ENCODE results near the gene PPAN. TPM values are rescaled to one million over a fixed set of nuclear protein-coding genes. Genes with fewer than 3 reads are reported as not detected.
A peak's percentile ranks its signal among the peaks of the same experiment; 100 is the strongest.

PPAN gene
- polyA plus RNA-seq, 3 donors = 7.2 to 26.2 (median 7.6) TPM

DNA sequence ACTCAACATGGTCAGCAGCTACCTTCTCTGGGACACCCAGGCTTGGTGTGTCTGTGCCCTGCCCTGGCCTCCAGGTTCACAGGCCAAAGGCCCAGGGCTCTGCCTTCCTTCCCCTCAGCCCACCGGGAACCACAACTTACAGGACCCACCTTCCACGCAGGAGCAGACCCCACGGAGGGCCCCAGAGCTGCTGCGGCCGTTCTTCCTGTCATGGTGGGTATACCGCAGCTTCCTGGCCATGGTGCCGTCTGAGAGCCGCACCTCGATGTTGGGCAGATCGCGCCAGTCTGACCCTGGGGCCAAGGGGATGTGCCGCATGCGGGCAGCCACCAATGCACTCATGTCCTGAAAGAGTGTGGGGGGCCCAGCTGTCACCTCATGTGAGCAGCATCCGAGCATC, 30.8 kb downstream of the PPAN start:
- DNase-seq = no peak
- Mint-ChIP-seq H3K27ac (peak overlapping the region in 1 of 7 donors; percentile 28), H3K4me1 (peaks cover 2% of the 10 kb centered on the region), H3K4me3 (no peak overlapping the region), H3K27me3 (ENCODE audit: low read depth in 3 of 3) (no peaks in the 10 kb centered on the region), H3K36me3 (peaks cover 63 to 94% of the 10 kb centered on the region in 2 donors), H3K9me3 (no peaks in the 10 kb centered on the region)
- peaks cover 0 to 3% of the 10 kb centered on the region in 2 donors for H3K4me1 ChIP-seq (ENCODE audit: control insufficient read depth in 1 of 2, insufficient read depth in 2 of 2, low read length in 2 of 2)
- no peaks in the 10 kb centered on the region for H3K79me2 ChIP-seq (ENCODE audit: insufficient read depth, low read length)
- H3K9me3 ChIP-seq (replicated peaks in 1 of 2; ENCODE audit: control insufficient read depth in 1 of 2, insufficient read depth in 1 of 2, low read length in 2 of 2) = no peaks in the 10 kb centered on the region
- WGBS (ENCODE audit: insufficient coverage) = 95% methylated on average over 13 of the region's 14 CpGs
- H3K4me2 ChIP-seq (replicated peaks; ENCODE audit: extremely low read depth, low read length, poor library complexity, severe bottlenecking) = no peak overlapping the region
- no peaks in the 10 kb centered on the region for H4K20me1 ChIP-seq (ENCODE audit: insufficient read depth, low read length)
- H3K4me3 ChIP-seq (replicated peaks in 1 of 3; ENCODE audit: low read depth in 2 of 3, low read length in 3 of 3) = no peak overlapping the region
- TF ChIP-seq, protein P1, sequence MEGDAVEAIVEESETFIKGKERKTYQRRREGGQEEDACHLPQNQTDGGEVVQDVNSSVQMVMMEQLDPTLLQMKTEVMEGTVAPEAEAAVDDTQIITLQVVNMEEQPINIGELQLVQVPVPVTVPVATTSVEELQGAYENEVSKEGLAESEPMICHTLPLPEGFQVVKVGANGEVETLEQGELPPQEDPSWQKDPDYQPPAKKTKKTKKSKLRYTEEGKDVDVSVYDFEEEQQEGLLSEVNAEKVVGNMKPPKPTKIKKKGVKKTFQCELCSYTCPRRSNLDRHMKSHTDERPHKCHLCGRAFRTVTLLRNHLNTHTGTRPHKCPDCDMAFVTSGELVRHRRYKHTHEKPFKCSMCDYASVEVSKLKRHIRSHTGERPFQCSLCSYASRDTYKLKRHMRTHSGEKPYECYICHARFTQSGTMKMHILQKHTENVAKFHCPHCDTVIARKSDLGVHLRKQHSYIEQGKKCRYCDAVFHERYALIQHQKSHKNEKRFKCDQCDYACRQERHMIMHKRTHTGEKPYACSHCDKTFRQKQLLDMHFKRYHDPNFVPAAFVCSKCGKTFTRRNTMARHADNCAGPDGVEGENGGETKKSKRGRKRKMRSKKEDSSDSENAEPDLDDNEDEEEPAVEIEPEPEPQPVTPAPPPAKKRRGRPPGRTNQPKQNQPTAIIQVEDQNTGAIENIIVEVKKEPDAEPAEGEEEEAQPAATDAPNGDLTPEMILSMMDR (IDR thresholded peaks at IDR 0.05) = no peak
- no peak overlapping the region for H2AFZ ChIP-seq (ENCODE audit: insufficient read depth, low read depth, low read length, poor library complexity, severe bottlenecking)
- no peak overlapping the region for H3K27ac ChIP-seq (ENCODE audit: low read depth in 1 of 2, low read length in 2 of 2)
- peaks cover 86 to 100% of the 10 kb centered on the region in 2 donors for H3K36me3 ChIP-seq (replicated peaks in 1 of 2; ENCODE audit: control insufficient read depth in 1 of 2, insufficient read depth in 2 of 2, low read length in 2 of 2)
- intact Hi-C loops (cut with micrococcal nuclease) = no loop called here
- H3K9ac ChIP-seq (ENCODE audit: insufficient read depth, low read length, poor library complexity, severe bottlenecking) = no peak overlapping the region
- H3K27me3 ChIP-seq (ENCODE audit: control insufficient read depth in 2 of 2, insufficient read depth in 2 of 2, low read length in 2 of 2) = no peaks in the 10 kb centered on the region

DNA sequence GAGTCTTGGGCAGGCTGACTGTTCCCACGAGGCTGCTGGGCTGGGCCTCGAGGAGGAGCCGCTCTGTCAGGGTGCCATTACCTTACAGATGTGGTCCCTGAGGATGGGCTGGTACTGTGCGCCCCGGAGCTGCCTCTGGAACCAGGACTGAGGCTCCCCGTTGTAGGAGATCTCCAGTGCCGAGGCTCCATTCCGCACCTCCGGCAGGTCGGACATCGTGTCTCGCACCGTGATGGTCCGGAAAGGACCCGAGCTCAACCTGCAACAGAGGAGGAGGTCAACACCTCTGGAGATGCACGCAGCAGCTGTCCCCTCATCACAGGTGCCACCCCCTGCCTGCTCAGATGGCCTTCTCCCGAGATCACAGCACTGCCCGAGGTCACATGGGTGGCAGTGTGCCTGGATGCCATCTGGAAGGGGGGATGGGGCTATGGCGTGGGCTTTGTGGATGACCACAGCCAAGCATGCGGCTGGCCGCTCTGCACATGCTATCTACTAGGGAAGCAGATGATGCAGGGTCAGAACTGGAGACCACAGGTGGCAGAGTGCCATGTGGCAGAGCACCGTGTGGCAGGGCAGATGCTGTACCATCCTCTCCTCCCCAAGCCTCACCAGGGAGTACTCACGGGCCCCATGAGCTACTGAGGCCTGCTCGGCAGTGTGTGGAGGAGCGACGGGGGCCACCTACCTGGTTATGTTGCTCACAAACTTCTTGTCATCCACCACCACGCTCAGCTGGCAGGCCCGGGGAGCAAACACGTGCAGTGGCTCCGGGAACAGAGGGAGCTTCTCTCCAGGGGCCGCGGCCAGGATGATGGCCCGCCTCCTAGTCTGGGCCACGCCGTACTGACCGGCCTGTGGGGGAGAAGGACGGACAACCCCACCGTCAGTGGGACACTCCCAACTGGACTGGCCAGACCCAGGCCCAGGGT, 31.9 kb downstream of the PPAN start:
- H3K36me3 Mint-ChIP-seq = peaks cover 69 to 94% of the 10 kb centered on the region in 2 donors
- TF ChIP-seq, protein P1 (IDR thresholded peaks at IDR 0.05) = no peak
- Histone ChIP-seq H3K36me3 (replicated peaks in 1 of 2; ENCODE audit: control insufficient read depth in 1 of 2, insufficient read depth in 2 of 2, low read length in 2 of 2) (peaks cover 95 to 100% of the 10 kb centered on the region in 2 donors), H3K79me2 (ENCODE audit: insufficient read depth, low read length) (no peaks in the 10 kb centered on the region), H3K4me2 (replicated peaks; ENCODE audit: extremely low read depth, low read length, poor library complexity, severe bottlenecking) (no peak overlapping the region), H3K9me3 (replicated peaks in 1 of 2; ENCODE audit: control insufficient read depth in 1 of 2, insufficient read depth in 1 of 2, low read length in 2 of 2) (no peaks in the 10 kb centered on the region), H2AFZ (ENCODE audit: insufficient read depth, low read depth, low read length, poor library complexity, severe bottlenecking) (no peak overlapping the region), H4K20me1 (ENCODE audit: insufficient read depth, low read length) (no peaks in the 10 kb centered on the region), H3K27ac (ENCODE audit: low read depth in 1 of 2, low read length in 2 of 2) (no peak overlapping the region), H3K4me1 (ENCODE audit: control insufficient read depth in 1 of 2, insufficient read depth in 2 of 2, low read length in 2 of 2) (no peaks in the 10 kb centered on the region), H3K9ac (ENCODE audit: insufficient read depth, low read length, poor library complexity, severe bottlenecking) (no peak overlapping the region), H3K27me3 (ENCODE audit: control insufficient read depth in 2 of 2, insufficient read depth in 2 of 2, low read length in 2 of 2) (no peaks in the 10 kb centered on the region), H3K4me3 (replicated peaks in 1 of 3; ENCODE audit: low read depth in 2 of 3, low read length in 3 of 3) (no peak overlapping the region)
- H3K27me3 Mint-ChIP-seq (ENCODE audit: low read depth in 3 of 3) = no peaks in the 10 kb centered on the region
- WGBS (ENCODE audit: insufficient coverage) = 95% methylated on average over 37 of the region's 38 CpGs
- H3K27ac Mint-ChIP-seq = peak overlapping the region in 1 of 7 donors; percentile 61
- no peaks in the 10 kb centered on the region for H3K4me1 Mint-ChIP-seq
- intact Hi-C loops (cut with micrococcal nuclease) = no loop called here
- no peak for DNase-seq
- no peaks in the 10 kb centered on the region for H3K9me3 Mint-ChIP-seq
- no peak overlapping the region for H3K4me3 Mint-ChIP-seq
